ENCODE measurements around the gene EIF2A.

EIF2A gene

GRCh38 chr3:150631515-150632221 is 85.1 kb downstream of the EIF2A start:
- H3K4me3 ChIP-seq (replicated peaks; ENCODE audit: low read depth, low read length): no peak overlapping the region
- DNase-seq (ENCODE audit: low read depth): no peak
- no peak for TF ChIP-seq CTCF (IDR thresholded peaks at IDR 0.05; ENCODE audit: low read length, missing control alignments)

- H3K4me3 ChIP-seq (replicated peaks; ENCODE audit: low read depth, low read length): no peak overlapping the region
- no peak for TF ChIP-seq CTCF (IDR thresholded peaks at IDR 0.05; ENCODE audit: low read length, missing control alignments)
Measured at GRCh38 chr3:150635076-150635475, 88.5 kb downstream of the EIF2A start.

GRCh38 chr3:150635526-150635925 is 88.9 kb downstream of the EIF2A start:
- no peak overlapping the region for H3K4me3 ChIP-seq (replicated peaks; ENCODE audit: low read depth, low read length)
- no peak for TF ChIP-seq CTCF (IDR thresholded peaks at IDR 0.05; ENCODE audit: low read length, missing control alignments)
- DNase-seq (ENCODE audit: low read depth): no peak

More at GRCh38 chr3:150635076-150635475, 88.5 kb downstream of the EIF2A start:
- no peak for DNase-seq (ENCODE audit: low read depth)

Data from fibroblast of pulmonary artery (primary cell).